GM18909 (cell line): ENCODE measurements around the gene CACNA1D.

Experiments
- ATAC-seq: cut with Tn5 transposase; IDR thresholded peaks from one replicate; pipeline ENCODE4 v1.9.1; 2021; ENCODE audit warnings: mild to moderate bottlenecking; ENCODE audit not compliant: unreplicated experiment, poor library complexity

Gene CACNA1D

GRCh38 chr3:53729618-53730017, 235.2 kb downstream of the CACNA1D start:
- ATAC-seq: no peak

GRCh38 chr3:53730576-53730975, 236.2 kb downstream of the CACNA1D start:
- no peak for ATAC-seq

GRCh38 chr3:53731934-53732624, 237.7 kb downstream of the CACNA1D start:
- no peak for ATAC-seq

GRCh38 chr3:53733446-53733845, 239.0 kb downstream of the CACNA1D start:
- no peak for ATAC-seq

- ATAC-seq: no peak
Observed at GRCh38 chr3:53739966-53740365, 245.6 kb downstream of the CACNA1D start.

GRCh38 chr3:53740956-53741355, 246.5 kb downstream of the CACNA1D start:
- ATAC-seq: no peak

GRCh38 chr3:53744351-53744750, 249.9 kb downstream of the CACNA1D start:
- no peak for ATAC-seq

- ATAC-seq: no peak
Observed at GRCh38 chr3:53747559-53747958, 253.1 kb downstream of the CACNA1D start.

- ATAC-seq: peak; percentile 83
Observed at GRCh38 chr3:53748512-53749271, 254.3 kb downstream of the CACNA1D start.

- ATAC-seq: no peak
Observed at GRCh38 chr3:53749448-53749847, 255.0 kb downstream of the CACNA1D start.

GRCh38 chr3:53750253-53751210, 256.1 kb downstream of the CACNA1D start:
- no peak for ATAC-seq

- peak; percentile 42 for ATAC-seq
Observed at GRCh38 chr3:53753518-53754183, 259.2 kb downstream of the CACNA1D start.

- ATAC-seq: no peak
Observed at GRCh38 chr3:53754325-53754724, 259.9 kb downstream of the CACNA1D start.

- ATAC-seq: no peak
Observed at GRCh38 chr3:53758846-53759245, 264.4 kb downstream of the CACNA1D start.

- ATAC-seq: no peak
Observed at GRCh38 chr3:53763353-53763752, 268.9 kb downstream of the CACNA1D start.

- no peak for ATAC-seq
Observed at GRCh38 chr3:53764026-53764775, 269.8 kb downstream of the CACNA1D start.

- no peak for ATAC-seq
Observed at GRCh38 chr3:53765753-53766152, 271.3 kb downstream of the CACNA1D start.

- ATAC-seq: no peak
Observed at GRCh38 chr3:53766706-53767105, 272.3 kb downstream of the CACNA1D start.
